HG03064 (cell line): ENCODE results near the gene MAL.
"Not testable (repeated sequence)": the region's sequence is repeated elsewhere in the genome, so short reads cannot be mapped to it uniquely, and the experiment has no call there.

Source experiments
- ATAC-seq: cut with Tn5 transposase; IDR thresholded peaks from one replicate; pipeline ENCODE4 v1.9.1; 2021; ENCODE audit warnings: low read depth; ENCODE audit not compliant: unreplicated experiment

Gene MAL

GRCh38 chr2:95031076-95031725 is 5.7 kb downstream of the MAL start:
- ATAC-seq, result no peak

GRCh38 chr2:95031726-95032116 is 6.2 kb downstream of the MAL start:
- ATAC-seq, result no peak

- ATAC-seq, result no peak
Observed at GRCh38 chr2:95032341-95032740, 6.8 kb downstream of the MAL start.

GRCh38 chr2:95032868-95033603 is 7.5 kb downstream of the MAL start:
- ATAC-seq, result no peak

- ATAC-seq, result no peak
Observed at GRCh38 chr2:95034221-95034620, 8.7 kb downstream of the MAL start.

- no peak for ATAC-seq
Observed at GRCh38 chr2:95034818-95035217, 9.3 kb downstream of the MAL start.

- ATAC-seq, result no peak
Observed at GRCh38 chr2:95036596-95037383, 11.3 kb downstream of the MAL start.

- no peak for ATAC-seq
Observed at GRCh38 chr2:95037384-95037839, 11.9 kb downstream of the MAL start.

GRCh38 chr2:95037841-95038585 is 12.5 kb downstream of the MAL start:
- ATAC-seq, result not testable (repeated sequence)

GRCh38 chr2:95038635-95039298 is 13.3 kb downstream of the MAL start:
- no peak for ATAC-seq

- no peak for ATAC-seq
Observed at GRCh38 chr2:95039363-95039762, 13.9 kb downstream of the MAL start.

GRCh38 chr2:95039978-95040377 is 14.5 kb downstream of the MAL start:
- no peak for ATAC-seq

- ATAC-seq, result no peak
Observed at GRCh38 chr2:95040426-95040825, 14.9 kb downstream of the MAL start.

- ATAC-seq, result no peak
Observed at GRCh38 chr2:95041060-95041823, 15.7 kb downstream of the MAL start.

GRCh38 chr2:95041824-95042442 is 16.4 kb downstream of the MAL start:
- no peak for ATAC-seq

- no peak for ATAC-seq
Observed at GRCh38 chr2:95042472-95043271, 17.2 kb downstream of the MAL start.

GRCh38 chr2:95043300-95044093 is 18.0 kb downstream of the MAL start:
- ATAC-seq, result no peak
